ENCODE results near the gene UCK2. TPM values are rescaled to one million over a fixed set of nuclear protein-coding genes. Genes with fewer than 3 reads are reported as not detected.

UCK2 gene
- total RNA-seq, 1 experiment from 2014 or later: 77.9 TPM

- Mint-ChIP-seq H3K4me1 (no peaks in the 10 kb centered on the region), H3K27me3 (ENCODE audit: low read depth) (no peaks in the 10 kb centered on the region), H3K9me3 (peaks cover 0 to 3% of the 10 kb centered on the region in 2 experiments; a peak in 2 of 5 replicates), H3K27ac (peak overlapping the region in 2 of 3 experiments; percentile 50 to 62; a peak in 3 of 7 replicates), H3K36me3 (ENCODE audit: insufficient read depth in 1 of 3, low read depth in 3 of 3) (peaks cover 54 to 93% (median 92%) of the 10 kb centered on the region in 3 experiments), H3K4me3 (no peak overlapping the region)
- Histone ChIP-seq H4K20me1 (ENCODE audit: control insufficient read depth, insufficient read depth, insufficient read length) (no peaks in the 10 kb centered on the region), H3K79me2 (ENCODE audit: insufficient read depth, low read length) (peaks cover 3% of the 10 kb centered on the region; the same call in 1 of the 2 replicates), H3K27ac (ENCODE audit: insufficient read length, low read depth, low read length) (no peak overlapping the region), H2BK120ac (ENCODE audit: low read depth, low read length, poor library complexity, severe bottlenecking) (no peak overlapping the region), H4K8ac (replicated peaks; ENCODE audit: insufficient read length, low read depth, low read length) (no peak overlapping the region), H4K91ac (ENCODE audit: insufficient read length, low read depth, low read length) (no peak overlapping the region), H2BK5ac (ENCODE audit: insufficient read length, low read length) (no peak overlapping the region), H4K5ac (ENCODE audit: insufficient read length, low read depth, low read length) (no peak overlapping the region), H3K79me1 (ENCODE audit: insufficient read depth, low read depth, low read length, poor library complexity, severe bottlenecking) (no peaks in the 10 kb centered on the region), H3K9ac (ENCODE audit: extremely low read depth, insufficient read length, low read length) (no peak overlapping the region), H3K23me2 (ENCODE audit: insufficient read length, low read depth, low read length, poor library complexity, severe bottlenecking) (no peaks in the 10 kb centered on the region), H2BK12ac (ENCODE audit: insufficient read length, low read depth, low read length) (no peak overlapping the region), H2AFZ (ENCODE audit: low read length) (no peak overlapping the region), H3K56ac (ENCODE audit: insufficient read length, low read depth, low read length) (no peak overlapping the region), H3K23ac (ENCODE audit: insufficient read length, low read depth, low read length) (no peak overlapping the region), H2BK20ac (ENCODE audit: low read depth, low read length, poor library complexity, severe bottlenecking) (no peak overlapping the region), H3K4me1 (ENCODE audit: insufficient read depth, low read length) (no peaks in the 10 kb centered on the region), H3K4ac (ENCODE audit: low read depth, low read length) (no peak overlapping the region), H2AK5ac (ENCODE audit: insufficient read length, low read length) (no peak overlapping the region), H3K27me3 (ENCODE audit: insufficient read depth, low read length) (no peaks in the 10 kb centered on the region), H3K9me3 (ENCODE audit: control insufficient read depth, low read depth, low read length) (no peaks in the 10 kb centered on the region), H3T11ph (ENCODE audit: low read length) (no peak overlapping the region), H3K14ac (ENCODE audit: insufficient read depth, low read length) (no peak overlapping the region), H3K4me2 (ENCODE audit: insufficient read depth, insufficient read length, low read length) (no peak overlapping the region), H2BK15ac (ENCODE audit: low read depth, low read length) (no peak overlapping the region), H3K18ac (ENCODE audit: insufficient read length, low read depth, low read length) (no peak overlapping the region)
- peak; percentile 18 for DNase-seq
- no peak; the same call in 2 of the 3 replicates for TF ChIP-seq CTCF (conservative IDR thresholded peaks at IDR 0.05)
- WGBS (ENCODE audit: extremely low coverage, insufficient read length, low lambda C conversion rate): no CpG with 5 or more reads among the region's 4 CpGs
Measured at GRCh38 chr1:165894591-165894990, 67.2 kb downstream of the UCK2 start.
